22Rv1 (cell line): Measurements from ENCODE around the gene PNPLA7.

ENCODE experiments used
- H3K27ac ChIP-seq: fragments of 450-650 bp; 2 replicates; pipeline ENCODE4 v1.5.1; 2017
- ZFX ChIP-seq: fragments of 450-650 bp; IDR thresholded peaks from 2 replicates; pipeline ENCODE4 v1.6.1; 2017; ENCODE audit warnings: antibody characterized with exemption, borderline replicate concordance
- TF ChIP-seq, protein P1 (sequence below): fragments of 450-650 bp; IDR thresholded peaks from 2 replicates; pipeline ENCODE4 v1.5.1; 2017; ENCODE audit warnings: mild to moderate bottlenecking

PNPLA7 gene

GRCh38 chr9:137447722-137448601, 102.2 kb downstream of the PNPLA7 start:
- no peak overlapping the region for H3K27ac ChIP-seq
- TF ChIP-seq, protein P1, sequence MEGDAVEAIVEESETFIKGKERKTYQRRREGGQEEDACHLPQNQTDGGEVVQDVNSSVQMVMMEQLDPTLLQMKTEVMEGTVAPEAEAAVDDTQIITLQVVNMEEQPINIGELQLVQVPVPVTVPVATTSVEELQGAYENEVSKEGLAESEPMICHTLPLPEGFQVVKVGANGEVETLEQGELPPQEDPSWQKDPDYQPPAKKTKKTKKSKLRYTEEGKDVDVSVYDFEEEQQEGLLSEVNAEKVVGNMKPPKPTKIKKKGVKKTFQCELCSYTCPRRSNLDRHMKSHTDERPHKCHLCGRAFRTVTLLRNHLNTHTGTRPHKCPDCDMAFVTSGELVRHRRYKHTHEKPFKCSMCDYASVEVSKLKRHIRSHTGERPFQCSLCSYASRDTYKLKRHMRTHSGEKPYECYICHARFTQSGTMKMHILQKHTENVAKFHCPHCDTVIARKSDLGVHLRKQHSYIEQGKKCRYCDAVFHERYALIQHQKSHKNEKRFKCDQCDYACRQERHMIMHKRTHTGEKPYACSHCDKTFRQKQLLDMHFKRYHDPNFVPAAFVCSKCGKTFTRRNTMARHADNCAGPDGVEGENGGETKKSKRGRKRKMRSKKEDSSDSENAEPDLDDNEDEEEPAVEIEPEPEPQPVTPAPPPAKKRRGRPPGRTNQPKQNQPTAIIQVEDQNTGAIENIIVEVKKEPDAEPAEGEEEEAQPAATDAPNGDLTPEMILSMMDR = no peak
- no peak for TF ChIP-seq ZFX

- H3K27ac ChIP-seq = no peak overlapping the region
Measured at GRCh38 chr9:137446851-137447471, 103.2 kb downstream of the PNPLA7 start.

GRCh38 chr9:137445930-137446431, 104.2 kb downstream of the PNPLA7 start:
- H3K27ac ChIP-seq = no peak overlapping the region
- no peak for TF ChIP-seq ZFX
- TF ChIP-seq, protein P1 = no peak

More at GRCh38 chr9:137446851-137447471, 103.2 kb downstream of the PNPLA7 start:
- no peak for TF ChIP-seq ZFX
- TF ChIP-seq, protein P1 = no peak

GRCh38 chr9:137445275-137445807, 104.9 kb downstream of the PNPLA7 start:
- no peak for TF ChIP-seq ZFX
- TF ChIP-seq, protein P1 = peak; percentile 95
- no peak overlapping the region for H3K27ac ChIP-seq

GRCh38 chr9:137444106-137444790, 106.0 kb downstream of the PNPLA7 start:
- no peak for TF ChIP-seq ZFX
- TF ChIP-seq, protein P1 = no peak
- H3K27ac ChIP-seq = no peak overlapping the region

- H3K27ac ChIP-seq = peak overlapping the region; percentile 21; the same call in 1 of the 2 replicates
- TF ChIP-seq, protein P1 = no peak
- no peak for TF ChIP-seq ZFX
Measured at GRCh38 chr9:137441935-137442321, 108.3 kb downstream of the PNPLA7 start.
